Ascending aorta (tissue), 2 donors: ENCODE measurements around the gene KLHL36. TPM values are rescaled to one million over a fixed set of nuclear protein-coding genes. Genes with fewer than 3 reads are reported as not detected.

Experiments
- DNase-seq, 2 donors: peaks; one replicate each; pipeline ENCODE4 v3.0.0-alpha.2; 2019; ENCODE audit warnings: low spot score in 2 of 2
- H3K27ac ChIP-seq, 2 donors: fragments of 200-600 bp; sonication (generic); one replicate each; pipeline ENCODE4 v1.5.1; 2016 to 2017; ENCODE audit warnings: mild to moderate bottlenecking in 1 of 2
- H3K27me3 ChIP-seq: fragments of 200-600 bp; sonication (generic); one replicate; pipeline ENCODE4 v1.5.1; 2017
- H3K36me3 ChIP-seq, 2 donors: fragments of 200-600 bp; sonication (generic); one replicate each; pipeline ENCODE4 v1.5.1; 2016
- H3K4me1 ChIP-seq, 2 donors: fragments of 200-600 bp; sonication (generic); one replicate each; pipeline ENCODE4 v1.5.1; 2016 to 2017; ENCODE audit warnings: mild to moderate bottlenecking in 1 of 2
- H3K4me3 ChIP-seq, 2 donors: fragments of 200-600 bp; sonication (generic); one replicate each; pipeline ENCODE4 v1.5.1; 2016 to 2017; ENCODE audit warnings: mild to moderate bottlenecking in 1 of 2
- H3K9me3 ChIP-seq, 2 donors: fragments of 200-600 bp; sonication (generic); one replicate each; pipeline ENCODE4 v1.5.1; 2016
- intact Hi-C: fragments of 100-400 bp; cut with DNase I; formaldehyde crosslinking; loops from one replicate; pipeline ENCODE4 v1.15.1; 2023
- total RNA-seq: library from RNA; depleted of rRNA; stranded (reverse); fragments of >200 nt; gene quantifications from one replicate; pipeline ENCODE4 v1.1.0, GENCODE V29; 2016
- TF ChIP-seq, protein P1 (sequence below), 3 experiments: fragments of 200-600 bp in 2 of 3; fragments of 450-650 bp in 1 of 3; sonication (generic) in 2 of 3; IDR thresholded peaks; one replicate each; pipeline ENCODE4 v1.5.1; 2016 to 2019; ENCODE audit warnings: antibody characterized with exemption in 3 of 3, mild to moderate bottlenecking in 1 of 3, moderate library complexity in 1 of 3

KLHL36 gene
- total RNA-seq, 1 donor from 2014 or later, result 65.1 TPM

DNA sequence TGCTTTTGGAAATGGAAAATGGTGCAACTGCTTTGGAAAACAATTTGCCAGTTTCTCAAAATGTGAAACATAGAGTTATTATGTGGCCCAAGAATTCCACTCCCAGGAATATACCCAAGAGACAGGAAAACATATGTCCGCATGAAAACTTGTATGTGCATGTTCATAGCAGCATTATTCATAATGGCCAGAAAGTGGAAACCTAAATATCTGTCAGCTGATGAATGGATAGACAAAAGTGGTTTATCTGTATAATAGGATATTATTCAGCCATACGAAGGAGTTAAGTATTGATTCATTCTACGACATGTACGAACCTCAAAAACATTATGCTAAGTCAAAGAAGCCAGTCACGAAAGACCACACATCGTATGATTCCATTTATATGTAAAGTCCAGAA, 22.8 kb upstream of the KLHL36 start:
- Histone ChIP-seq H3K9me3 (no peaks in the 10 kb centered on the region), H3K27me3 (no peaks in the 10 kb centered on the region), H3K4me1 (no peaks in the 10 kb centered on the region), H3K4me3 (no peak overlapping the region), H3K27ac (no peak overlapping the region), H3K36me3 (no peaks in the 10 kb centered on the region)
- intact Hi-C loops, result no loop called here
- no peak for DNase-seq
- TF ChIP-seq, protein P1, sequence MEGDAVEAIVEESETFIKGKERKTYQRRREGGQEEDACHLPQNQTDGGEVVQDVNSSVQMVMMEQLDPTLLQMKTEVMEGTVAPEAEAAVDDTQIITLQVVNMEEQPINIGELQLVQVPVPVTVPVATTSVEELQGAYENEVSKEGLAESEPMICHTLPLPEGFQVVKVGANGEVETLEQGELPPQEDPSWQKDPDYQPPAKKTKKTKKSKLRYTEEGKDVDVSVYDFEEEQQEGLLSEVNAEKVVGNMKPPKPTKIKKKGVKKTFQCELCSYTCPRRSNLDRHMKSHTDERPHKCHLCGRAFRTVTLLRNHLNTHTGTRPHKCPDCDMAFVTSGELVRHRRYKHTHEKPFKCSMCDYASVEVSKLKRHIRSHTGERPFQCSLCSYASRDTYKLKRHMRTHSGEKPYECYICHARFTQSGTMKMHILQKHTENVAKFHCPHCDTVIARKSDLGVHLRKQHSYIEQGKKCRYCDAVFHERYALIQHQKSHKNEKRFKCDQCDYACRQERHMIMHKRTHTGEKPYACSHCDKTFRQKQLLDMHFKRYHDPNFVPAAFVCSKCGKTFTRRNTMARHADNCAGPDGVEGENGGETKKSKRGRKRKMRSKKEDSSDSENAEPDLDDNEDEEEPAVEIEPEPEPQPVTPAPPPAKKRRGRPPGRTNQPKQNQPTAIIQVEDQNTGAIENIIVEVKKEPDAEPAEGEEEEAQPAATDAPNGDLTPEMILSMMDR (IDR thresholded peaks at IDR 0.05), result no peak

DNA sequence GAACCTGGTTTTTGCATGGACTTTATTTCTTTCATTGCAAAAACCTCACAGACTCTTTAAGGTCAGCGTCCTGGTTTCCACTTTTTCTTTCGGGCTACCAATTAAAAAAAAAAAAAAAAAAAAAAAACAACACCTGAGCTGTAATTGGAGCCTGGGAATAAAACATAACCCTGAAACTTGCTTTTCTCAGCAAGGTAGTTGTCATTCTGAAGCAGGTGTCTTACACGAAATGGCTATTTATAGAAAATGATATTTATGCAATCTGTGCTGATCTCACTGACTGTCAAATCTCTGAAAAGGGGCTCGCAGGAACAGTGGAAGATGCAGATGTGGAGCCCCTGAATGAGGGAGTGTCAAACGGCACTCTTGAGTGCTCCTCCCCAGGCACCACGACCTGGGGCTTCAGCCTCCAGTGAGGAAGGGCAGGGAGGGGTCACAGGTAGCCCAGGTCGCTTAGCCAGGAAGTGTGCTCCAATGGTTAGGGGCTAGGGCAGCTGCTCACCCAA, 20.0 kb upstream of the KLHL36 start:
- TF ChIP-seq, protein P1 (IDR thresholded peaks at IDR 0.05), result no peak
- no peak overlapping the region for H3K4me3 ChIP-seq
- H3K36me3 ChIP-seq, result no peaks in the 10 kb centered on the region
- H3K27me3 ChIP-seq, result no peaks in the 10 kb centered on the region
- intact Hi-C loops, result no loop called here
- no peaks in the 10 kb centered on the region for H3K9me3 ChIP-seq
- H3K27ac ChIP-seq, result no peak overlapping the region
- H3K4me1 ChIP-seq, result peaks cover 0 to 4% of the 10 kb centered on the region in 2 donors
- DNase-seq, result no peak

DNA sequence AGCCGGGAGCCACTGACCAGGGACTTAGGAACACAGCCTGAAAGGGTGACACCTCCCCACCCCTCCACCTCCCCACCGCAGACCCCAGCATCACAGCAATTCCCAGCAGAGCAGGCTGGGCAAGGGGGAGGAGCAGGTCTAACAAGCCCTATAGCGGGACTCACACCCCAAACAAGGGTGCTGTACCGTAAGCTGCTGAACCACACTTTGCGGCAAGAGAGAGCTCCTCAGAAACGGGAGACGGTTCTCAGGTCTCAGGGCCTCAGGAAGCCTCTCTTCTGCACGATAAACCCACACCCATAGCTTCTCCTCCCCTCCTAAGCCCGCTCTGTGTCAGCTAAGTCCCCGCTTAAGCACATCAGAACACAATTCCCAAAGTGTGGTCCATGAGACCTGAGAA, 18.7 kb upstream of the KLHL36 start:
- TF ChIP-seq, protein P1 (IDR thresholded peaks at IDR 0.05), result no peak
- Histone ChIP-seq H3K27ac (no peak overlapping the region), H3K27me3 (no peaks in the 10 kb centered on the region), H3K9me3 (no peaks in the 10 kb centered on the region), H3K4me1 (peaks cover 0 to 8% of the 10 kb centered on the region in 2 donors), H3K4me3 (no peak overlapping the region), H3K36me3 (no peaks in the 10 kb centered on the region)
- no peak for DNase-seq
- intact Hi-C loops, result no loop called here

DNA sequence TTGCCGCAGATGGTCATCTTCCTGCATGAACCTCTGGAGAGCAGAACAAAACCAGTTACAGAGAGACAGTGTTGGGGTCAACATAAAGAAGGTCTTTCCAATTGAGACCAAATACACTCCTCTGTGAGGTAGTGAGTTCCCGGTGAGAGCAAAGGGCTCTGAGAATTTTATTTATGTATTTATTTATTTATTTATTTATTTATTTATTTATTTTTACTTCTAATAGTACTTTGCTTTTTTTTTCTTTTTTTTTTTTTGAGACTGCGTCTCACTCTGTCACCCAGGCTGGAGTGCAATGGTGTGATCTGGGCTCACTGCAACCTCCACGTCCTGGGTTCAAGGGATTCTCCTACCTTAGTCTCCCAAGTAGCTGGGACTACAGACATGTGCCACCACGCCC, 18.3 kb upstream of the KLHL36 start:
- Histone ChIP-seq H3K27ac (no peak overlapping the region), H3K4me3 (no peak overlapping the region), H3K36me3 (no peaks in the 10 kb centered on the region), H3K9me3 (no peaks in the 10 kb centered on the region), H3K27me3 (no peaks in the 10 kb centered on the region), H3K4me1 (peaks cover 0 to 8% of the 10 kb centered on the region in 2 donors)
- DNase-seq, result no peak
- intact Hi-C loops, result no loop called here
- TF ChIP-seq, protein P1 (IDR thresholded peaks at IDR 0.05), result no peak

DNA sequence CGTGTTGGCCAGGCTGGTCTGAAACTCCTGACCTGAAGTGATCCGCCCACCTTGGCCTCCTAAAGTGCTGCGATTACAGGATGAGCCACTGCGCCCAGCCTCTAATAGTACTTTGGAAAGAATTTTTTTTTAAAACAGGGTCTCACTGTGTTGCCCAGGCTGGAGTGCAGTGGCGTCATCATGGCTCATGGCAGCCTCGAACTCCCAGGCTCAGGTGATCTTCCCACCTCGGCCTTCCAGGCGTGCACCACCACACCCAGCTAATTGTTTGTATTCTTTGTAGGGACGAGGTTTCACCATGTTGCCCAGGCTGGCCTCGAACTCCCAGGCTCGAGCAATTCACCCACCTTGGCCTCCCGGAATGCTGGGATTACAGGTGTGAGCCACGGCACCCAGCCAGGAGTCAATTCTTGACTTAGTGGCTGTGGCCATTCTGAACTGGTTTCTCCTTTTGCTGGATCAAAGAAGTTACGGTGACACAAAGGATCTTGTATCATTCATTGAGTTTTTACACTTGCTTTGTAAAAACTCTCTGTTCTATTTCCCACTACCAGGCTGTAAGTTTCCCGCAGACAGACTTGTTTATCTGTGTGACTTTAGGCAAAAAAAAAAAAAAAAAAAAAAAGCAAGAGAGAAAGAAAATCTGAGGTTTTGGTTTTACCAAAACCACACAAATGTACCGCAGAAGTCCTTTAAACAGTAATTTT, 17.7 kb upstream of the KLHL36 start:
- intact Hi-C loops, result no loop called here
- H3K4me1 ChIP-seq, result peaks cover 0 to 8% of the 10 kb centered on the region in 2 donors
- H3K27ac ChIP-seq, result no peak overlapping the region
- no peaks in the 10 kb centered on the region for H3K36me3 ChIP-seq
- TF ChIP-seq, protein P1 (IDR thresholded peaks at IDR 0.05), result no peak
- no peaks in the 10 kb centered on the region for H3K27me3 ChIP-seq
- DNase-seq, result no peak
- no peak overlapping the region for H3K4me3 ChIP-seq
- H3K9me3 ChIP-seq, result no peaks in the 10 kb centered on the region
